Activated T-helper 1 cell treated with anti-CD3 and anti-CD28 coated beads, Interleukin-2, amount 50 U/mL, for 16 hours (primary cell): ENCODE results near the gene FUBP3.

Source experiments
- DNase-seq, 2 donors: peaks; one replicate each; pipeline ENCODE4 v3.0.0-alpha.2; 2020; ENCODE audit warnings: low read depth in 1 of 2, low spot score in 1 of 2

FUBP3 gene

DNA sequence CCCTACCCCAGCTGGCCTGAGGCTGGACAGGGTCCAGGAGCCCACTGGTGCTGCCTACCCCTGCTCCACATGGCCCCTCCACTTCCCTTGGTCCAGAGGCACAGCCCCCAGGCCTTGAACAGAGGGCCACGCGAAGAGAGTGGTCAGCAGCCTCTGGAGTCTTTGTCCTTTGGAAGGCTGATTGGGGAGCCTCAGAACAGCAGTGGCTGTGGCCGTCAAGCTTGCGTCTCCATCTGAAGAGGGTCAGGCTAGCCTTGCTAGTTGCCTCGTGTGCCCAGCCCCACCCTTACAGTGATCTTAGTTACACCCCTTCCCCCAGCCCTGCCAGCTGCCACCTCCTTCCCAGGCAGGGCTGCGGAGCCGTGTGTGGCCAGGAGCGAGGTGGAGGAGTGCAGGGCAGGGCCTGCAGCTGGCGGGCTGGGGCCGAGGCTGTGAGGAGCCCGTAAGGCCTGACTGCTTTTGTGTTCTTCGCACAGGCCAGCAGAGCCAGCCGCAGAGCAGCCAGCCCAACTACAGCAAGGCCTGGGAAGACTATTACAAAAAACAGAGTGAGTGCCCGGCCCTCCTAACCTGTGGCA lies 54.9 kb downstream of the FUBP3 start:
- no peak for DNase-seq

DNA sequence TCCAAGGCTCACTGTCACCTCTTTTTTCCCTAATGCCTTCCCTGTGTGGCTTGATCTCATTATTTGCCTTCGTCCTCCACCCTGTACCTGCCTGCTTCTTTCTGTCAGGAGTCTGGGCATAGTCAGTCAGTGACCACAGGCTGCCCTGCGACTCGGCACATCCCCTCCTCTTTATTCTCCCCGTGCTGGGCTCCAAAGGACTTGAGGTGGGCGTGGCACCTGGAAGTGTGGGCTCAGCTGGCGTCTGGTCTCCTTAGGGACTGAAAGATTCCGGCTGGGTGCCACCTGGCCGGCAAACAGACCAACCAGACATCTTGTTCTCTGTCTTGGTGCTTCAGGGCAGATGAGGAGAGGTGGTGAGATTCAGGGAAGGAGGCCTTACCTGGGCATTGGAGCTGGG lies 55.4 kb downstream of the FUBP3 start:
- DNase-seq: no peak

- DNase-seq: no peak
These were observed 55.9 kb downstream of the FUBP3 start for GRCh38 chr9:130635306-130635705.

DNA sequence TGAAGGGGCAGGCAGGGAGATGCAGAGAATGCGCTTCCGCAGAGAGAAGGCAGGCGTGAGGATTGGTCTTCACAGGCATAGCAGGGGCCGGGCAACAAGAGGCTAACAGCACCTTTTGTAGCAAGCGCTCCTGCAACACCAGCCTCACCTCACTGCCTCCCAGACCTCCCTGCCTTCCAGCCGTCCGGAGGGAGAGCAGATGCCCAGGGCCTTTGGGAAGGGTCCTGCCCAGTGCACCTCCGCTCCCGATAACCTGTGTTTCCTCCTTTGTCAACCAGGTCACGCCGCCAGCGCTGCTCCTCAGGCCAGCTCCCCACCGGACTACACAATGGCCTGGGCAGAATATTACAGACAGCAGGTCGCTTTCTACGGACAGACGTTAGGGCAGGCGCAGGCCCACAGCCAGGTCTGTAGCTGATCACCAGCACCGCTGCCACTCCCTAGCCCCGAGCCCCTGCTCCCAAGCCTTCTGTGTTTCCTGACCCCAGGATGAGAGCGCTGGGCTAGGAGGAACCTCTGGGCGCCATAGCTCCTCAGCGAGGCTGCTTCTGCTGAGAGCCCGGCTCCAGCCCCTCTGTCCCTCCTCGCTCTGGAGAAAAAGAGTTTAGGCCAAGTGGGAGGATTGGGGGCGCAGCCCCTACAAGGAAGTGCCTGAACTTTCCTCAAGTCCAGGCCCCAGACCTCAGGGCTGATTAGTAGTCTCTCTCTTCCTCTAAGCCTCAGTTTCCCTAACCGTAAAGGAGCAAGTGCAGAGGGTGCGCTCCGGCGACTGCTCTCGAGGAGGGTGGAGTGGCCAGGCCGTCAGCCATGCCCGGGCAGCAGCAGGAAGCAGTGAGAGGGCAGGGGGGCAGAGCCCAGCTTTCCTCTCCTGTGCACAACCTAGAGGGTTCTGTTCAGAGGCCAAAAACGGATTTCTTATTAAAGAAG lies 56.6 kb downstream of the FUBP3 start:
- DNase-seq: no peak

GRCh38 chr9:130636648-130637020 lies 57.3 kb downstream of the FUBP3 start:
- DNase-seq: no peak

GRCh38 chr9:130638284-130639123 lies 59.1 kb downstream of the FUBP3 start:
- DNase-seq: no peak

- no peak for DNase-seq
These were observed 59.9 kb downstream of the FUBP3 start for GRCh38 chr9:130639124-130639765.

- no peak for DNase-seq
These were observed 60.6 kb downstream of the FUBP3 start for GRCh38 chr9:130639866-130640555.

DNA sequence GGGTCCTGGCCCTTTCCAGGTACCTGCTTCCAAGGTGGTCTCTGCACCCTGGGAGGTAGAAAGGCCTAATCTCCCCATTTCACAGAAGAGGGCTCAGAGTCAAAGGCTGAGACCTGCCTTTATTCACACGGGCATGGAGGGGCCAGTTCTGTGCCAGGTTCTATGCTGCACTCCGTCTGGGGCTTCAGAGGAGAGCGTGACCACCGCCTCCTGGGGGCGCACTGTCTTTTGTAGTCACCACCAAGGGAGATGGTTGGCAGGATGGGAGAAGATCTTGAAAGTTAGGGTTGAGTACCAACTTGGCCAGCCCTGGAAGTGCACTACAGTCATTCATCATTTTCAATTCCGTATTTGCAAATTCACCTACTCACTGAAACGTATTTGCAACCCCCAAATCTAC lies 61.3 kb downstream of the FUBP3 start:
- DNase-seq: no peak

DNA sequence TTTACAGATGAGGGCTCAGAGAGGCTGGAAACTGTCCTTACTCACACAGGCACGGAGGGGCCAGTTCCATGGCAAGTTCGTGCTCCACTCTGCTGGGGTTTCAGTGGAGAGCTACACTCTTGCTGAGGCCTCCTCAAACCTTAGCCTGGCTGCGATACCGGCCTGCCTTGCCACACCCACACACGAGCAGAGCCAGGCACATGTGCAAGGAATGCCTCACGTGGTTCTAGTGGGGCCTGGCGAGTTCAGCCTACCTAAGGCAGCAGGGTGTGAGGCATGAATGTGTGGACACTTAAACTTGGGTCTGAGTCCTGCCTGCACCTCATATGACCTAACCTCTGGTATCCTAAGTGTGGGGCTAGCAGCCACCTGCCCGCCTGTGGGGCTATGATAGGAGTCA lies 63.5 kb downstream of the FUBP3 start:
- DNase-seq: no peak

GRCh38 chr9:130651221-130651620 lies 71.8 kb downstream of the FUBP3 start:
- DNase-seq: no peak

GRCh38 chr9:130651752-130652151 lies 72.4 kb downstream of the FUBP3 start:
- no peak for DNase-seq

- no peak for DNase-seq
These were observed 75.5 kb downstream of the FUBP3 start for GRCh38 chr9:130654879-130655278.

DNA sequence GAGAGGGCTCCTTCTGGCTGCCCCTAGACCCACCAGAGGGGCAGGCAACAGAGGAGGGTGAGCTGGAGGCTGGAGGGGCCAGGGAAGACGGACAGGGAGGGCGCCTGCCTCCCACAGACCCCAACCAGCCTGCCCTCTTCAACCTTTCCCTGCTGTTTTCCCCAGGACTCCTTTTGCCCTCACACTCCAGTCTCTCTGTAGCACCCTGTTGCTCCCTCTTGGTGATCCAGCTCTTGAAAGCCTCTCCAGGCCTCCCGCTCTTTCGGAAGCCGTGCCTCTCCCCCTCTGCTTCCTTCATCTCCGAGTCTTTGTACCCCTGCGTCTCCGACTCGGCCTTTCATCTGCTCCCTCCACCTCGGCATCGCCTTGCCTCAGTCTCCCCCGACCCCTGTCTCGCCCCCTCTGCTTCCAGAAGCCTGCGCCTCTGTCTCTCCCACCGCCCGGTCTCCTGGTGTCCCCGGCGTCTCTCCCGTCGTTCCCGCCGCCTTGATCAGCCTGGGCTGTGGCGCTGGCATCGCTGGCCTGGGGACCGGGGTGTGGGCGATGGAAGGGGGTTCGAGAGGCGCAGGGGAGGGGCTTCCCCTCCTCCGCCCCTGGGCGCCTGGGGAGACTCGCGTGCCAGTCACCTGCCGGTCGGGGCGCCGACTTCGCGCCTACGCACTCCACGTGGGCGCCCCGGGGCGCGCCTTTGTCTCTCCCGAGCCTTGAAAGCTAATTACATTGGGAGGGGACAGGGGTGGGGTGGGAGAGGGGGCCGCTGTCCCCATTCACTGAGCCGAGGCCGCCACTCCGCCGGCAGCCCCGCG lies 79.7 kb downstream of the FUBP3 start:
- no peak for DNase-seq

- DNase-seq: no peak
These were observed 80.4 kb downstream of the FUBP3 start for GRCh38 chr9:130659699-130660248.

GRCh38 chr9:130660326-130660682 lies 80.9 kb downstream of the FUBP3 start:
- DNase-seq: no peak

DNA sequence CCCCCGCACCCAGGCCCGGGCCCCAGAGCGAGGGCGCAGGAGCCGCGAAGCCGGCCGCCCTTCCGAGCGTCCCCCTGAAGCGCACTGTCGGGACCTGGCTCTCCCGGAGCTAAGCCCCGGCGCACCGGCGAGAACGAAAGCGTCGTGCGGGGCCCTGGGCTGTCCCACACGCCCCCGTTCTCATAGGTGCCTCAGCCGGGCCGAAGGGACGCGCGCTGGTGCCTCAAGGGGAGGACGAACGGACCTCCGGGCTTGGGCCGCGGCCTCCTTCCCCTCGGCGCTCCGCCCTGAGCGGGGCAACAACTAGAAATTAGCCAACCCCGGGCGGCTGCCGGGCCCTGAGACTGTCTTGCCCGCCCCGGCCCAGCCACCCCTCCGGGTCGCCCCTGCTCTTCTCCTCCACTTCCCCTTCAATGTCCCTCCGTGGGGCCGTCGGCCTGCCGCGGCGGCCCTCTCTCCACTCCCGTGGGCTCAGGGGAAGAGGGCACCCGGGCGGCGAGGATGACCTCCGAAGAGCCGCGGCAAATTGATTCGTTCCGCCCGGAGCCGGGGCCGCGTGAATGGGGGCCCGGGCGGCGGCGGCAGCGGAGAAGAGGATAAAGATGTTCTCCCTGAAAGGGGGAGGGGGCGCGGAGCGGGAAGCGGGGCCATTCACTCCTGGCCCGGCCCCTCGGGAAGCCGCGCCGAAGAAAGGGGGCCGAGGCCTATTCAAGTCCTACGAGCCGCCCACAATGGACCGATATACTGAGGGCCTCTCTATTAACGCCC lies 81.5 kb downstream of the FUBP3 start:
- DNase-seq: no peak

GRCh38 chr9:130661451-130662098 lies 82.2 kb downstream of the FUBP3 start:
- DNase-seq: no peak
